HG03064 (cell line): ENCODE results near the gene HECA.

Experiments
- ATAC-seq: cut with Tn5 transposase; IDR thresholded peaks from one replicate; pipeline ENCODE4 v1.9.1; 2021; ENCODE audit warnings: low read depth; ENCODE audit not compliant: unreplicated experiment

The HECA gene

DNA sequence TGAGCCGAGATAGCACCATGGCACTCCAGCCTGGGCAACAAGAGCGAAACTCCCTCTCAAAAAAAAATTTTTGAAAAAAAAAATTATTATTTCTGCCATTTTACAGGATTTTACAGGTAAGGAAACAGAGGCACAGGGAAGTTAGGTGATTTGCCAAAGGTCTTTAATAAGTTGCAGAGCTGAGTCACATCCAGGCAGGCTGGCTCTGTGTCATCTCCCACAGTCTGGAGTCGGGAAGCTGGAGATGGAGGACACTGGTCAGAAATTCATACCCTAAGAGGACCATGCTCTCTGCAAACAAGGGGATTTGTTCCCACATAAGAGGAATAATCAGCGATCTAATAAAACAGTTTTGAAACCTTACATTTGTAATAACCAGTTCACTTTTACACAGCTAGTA, 24.1 kb downstream of the HECA start:
- ATAC-seq = no peak

DNA sequence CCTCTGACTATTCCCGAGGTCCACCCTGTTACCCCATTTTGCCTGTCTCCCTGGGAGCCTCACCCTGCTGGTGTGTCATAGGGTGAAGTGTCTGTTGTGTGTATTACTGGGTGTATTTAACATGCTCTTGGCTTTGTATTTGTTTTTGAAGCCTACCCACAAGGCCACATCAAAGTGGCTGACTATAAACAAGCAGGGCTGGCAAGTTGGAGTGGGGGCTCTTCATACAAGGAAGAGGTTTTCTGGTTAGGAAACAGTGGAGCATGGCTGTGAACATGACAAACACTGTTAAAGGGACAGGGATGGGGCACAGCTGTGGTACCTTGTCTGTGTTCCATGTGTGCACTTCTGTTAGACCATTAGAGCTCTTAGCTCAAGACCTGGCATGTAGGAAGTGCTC, 26.3 kb downstream of the HECA start:
- peak; percentile 22 for ATAC-seq

DNA sequence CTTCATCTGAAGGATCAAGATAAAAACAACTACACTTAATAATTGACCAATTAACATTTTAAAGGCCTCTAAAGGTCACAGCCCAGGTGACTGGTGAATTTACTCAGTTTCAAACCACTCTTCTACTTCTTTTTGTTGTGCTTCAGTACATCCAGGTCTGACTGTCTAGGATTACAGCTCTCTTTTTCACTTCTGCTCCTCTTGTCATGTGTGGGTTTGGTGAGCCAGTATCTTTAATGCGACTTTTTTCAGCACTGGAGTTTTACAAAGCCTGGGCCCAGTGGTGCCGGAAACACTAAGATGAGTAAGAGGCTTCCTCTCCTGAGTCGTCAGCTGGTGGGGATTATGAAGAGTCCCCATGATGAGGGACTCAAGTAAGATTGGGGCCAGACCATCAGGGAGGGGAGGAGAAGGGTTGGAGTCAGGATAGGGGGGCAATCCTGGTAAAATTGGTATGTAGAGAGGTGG, 27.0 kb downstream of the HECA start:
- ATAC-seq = peak; percentile 98

DNA sequence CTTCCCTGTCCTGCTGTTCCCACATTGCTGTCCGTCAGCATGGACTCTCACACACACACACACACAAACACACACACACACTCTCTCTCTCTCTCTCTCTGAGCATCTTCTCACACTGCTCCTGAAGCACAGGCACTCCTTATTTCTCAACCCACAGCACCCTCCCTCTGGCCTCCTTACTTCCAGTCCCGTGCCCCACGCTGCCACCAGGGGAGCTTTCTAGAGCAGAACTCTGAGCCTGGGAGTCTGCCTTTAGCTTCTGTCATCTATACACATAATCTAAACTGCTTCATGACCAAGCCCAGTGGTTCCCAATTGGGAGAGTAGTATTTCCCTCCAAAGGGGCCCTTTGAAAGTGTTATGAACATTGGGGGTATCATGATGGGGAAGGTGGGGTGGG, 29.1 kb downstream of the HECA start:
- ATAC-seq = no peak

DNA sequence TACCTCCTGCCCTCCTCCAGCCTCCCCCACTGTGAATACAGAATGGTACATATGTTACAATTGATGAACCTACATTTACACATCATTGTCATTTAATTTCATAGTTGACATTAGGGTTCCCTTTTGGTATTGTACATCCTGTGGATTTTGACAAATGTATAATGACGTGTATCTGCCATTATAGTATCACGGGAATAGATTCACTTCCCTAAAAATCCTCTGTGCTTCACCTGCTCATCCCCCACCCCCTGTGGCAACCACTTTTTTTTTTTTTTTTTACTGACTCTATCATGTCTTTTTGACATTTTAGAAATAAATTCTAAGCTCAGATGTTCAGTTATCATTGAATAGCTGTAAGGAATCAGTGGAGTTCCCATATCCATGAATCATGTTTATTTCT, 30.4 kb downstream of the HECA start:
- no peak for ATAC-seq

DNA sequence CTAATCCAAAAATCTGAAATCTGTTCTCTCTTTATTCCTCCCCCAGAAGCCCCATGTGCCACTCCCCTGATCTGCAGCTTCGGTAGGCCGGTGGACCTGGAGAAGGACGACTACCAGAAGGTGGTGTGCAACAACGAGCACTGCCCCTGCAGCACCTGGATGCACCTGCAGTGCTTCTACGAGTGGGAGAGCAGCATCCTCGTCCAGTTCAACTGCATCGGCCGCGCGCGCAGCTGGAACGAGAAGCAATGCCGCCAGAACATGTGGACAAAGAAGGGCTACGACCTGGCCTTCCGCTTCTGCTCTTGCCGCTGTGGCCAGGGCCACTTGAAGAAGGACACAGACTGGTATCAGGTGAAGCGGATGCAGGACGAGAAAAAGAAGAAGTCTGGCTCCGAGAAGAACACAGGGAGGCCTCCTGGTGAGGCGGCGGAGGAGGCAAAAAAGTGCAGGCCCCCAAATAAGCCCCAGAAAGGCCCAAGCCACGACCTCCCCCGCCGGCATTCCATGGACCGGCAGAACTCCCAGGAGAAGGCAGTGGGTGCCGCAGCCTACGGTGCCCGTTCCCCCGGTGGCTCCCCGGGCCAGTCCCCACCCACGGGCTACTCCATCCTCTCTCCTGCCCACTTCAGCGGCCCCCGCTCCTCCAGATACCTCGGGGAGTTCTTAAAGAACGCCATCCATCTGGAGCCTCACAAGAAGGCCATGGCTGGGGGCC, 31.5 kb downstream of the HECA start:
- ATAC-seq = no peak

DNA sequence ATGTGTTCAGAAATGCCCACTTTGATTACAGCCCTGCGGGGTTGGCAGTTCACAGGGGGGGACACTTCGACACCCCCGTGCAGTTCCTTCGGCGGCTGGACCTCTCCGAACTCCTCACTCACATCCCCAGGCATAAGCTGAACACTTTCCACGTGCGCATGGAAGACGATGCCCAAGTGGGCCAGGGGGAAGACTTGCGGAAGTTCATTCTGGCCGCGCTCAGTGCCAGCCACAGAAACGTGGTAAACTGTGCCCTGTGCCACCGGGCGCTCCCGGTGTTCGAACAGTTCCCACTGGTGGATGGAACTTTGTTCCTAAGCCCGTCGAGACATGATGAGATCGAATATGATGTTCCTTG, 32.1 kb downstream of the HECA start:
- no peak for ATAC-seq

DNA sequence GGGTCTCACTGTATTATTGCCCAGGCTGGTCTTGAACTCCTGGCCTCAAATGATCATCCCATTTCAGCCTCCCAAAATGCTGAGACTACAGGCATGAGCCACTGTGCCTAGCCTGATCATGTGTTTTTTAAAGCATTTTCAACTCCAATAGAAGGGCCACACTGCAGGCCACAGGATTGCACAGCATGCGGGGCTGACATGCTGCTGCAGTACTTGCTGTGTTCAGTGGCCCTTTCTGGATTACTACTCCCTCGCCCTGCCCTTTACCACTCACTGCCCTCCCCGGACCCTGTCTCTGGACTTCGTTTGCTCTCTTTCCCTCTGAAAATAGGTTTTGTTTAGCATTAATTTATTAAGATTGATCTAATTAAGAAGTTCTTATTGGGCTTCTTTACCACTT, 37.3 kb downstream of the HECA start:
- ATAC-seq = no peak

DNA sequence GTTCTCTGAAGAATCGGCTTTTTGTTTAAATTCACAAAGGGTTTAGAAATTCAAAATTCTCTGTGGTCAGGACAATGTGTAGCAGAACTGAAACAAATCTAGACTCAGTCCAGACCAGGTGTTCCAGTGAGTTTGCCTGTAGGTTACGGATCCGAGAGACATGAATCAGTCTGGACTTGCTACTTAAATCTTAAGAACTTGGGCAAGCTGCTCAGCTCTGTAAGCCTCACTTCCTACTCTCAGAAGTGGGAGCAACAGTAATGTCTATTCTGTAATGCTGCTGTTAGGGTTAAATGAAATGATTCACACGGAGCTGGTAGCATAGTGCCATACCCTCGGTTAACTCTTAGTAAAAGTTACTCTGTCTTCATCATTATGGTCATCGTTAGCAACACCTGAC, 37.7 kb downstream of the HECA start:
- no peak for ATAC-seq

DNA sequence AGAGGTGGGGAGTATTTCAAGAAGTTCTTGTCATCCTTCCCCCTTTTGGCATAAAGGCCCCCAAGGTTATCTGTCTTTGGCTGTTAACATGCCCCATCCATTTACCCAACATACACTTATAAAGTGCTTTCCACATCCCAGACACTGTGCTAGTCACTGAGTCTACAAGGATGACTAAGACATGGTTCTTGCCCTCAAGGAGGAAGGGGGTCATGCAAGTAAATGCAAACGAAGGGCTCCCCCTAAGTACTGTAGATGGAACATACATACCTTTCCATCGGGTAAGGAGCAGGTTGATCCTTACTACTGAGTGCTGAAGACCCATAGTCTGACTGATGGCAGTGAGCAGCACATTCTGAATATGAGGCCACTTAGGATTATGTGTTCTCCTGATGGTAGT, 38.3 kb downstream of the HECA start:
- no peak for ATAC-seq

DNA sequence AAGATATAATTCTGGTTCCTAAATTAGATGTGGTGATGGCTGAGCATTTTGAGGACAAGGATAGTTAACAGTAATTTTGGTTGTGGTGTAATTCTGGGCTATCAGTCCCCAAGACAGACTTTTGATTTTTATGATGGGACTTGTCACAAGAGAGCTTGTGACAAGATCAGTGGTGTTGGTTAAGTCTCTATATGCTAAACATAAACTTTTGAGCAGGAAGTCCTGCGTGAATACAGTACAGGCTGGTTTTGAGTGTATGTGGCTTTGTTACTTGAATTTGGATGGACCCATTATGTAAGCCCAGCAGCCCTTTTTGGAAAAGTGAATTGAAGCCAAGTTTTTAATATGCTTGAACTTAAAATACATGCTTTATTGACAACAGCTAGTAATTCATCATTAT, 38.9 kb downstream of the HECA start:
- no peak for ATAC-seq

DNA sequence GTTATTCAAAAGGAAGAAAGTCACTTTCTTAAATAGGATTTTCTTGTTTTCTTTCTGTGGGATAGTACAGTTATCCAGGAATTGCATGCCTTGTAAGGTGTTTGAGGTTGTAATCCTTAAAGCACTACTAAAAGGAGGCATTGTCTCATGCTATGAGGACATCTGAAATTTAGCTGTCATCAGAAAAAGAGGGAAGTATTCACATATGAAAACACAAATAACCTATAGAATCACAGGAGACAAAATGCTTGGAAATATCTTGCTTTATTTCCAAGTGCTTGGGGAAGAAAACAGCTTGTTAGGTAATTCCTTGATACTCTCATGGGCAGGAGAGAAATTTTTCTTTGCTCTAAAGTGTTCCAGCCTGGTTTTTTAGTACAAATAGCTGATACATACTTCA, 40.1 kb downstream of the HECA start:
- ATAC-seq = no peak

DNA sequence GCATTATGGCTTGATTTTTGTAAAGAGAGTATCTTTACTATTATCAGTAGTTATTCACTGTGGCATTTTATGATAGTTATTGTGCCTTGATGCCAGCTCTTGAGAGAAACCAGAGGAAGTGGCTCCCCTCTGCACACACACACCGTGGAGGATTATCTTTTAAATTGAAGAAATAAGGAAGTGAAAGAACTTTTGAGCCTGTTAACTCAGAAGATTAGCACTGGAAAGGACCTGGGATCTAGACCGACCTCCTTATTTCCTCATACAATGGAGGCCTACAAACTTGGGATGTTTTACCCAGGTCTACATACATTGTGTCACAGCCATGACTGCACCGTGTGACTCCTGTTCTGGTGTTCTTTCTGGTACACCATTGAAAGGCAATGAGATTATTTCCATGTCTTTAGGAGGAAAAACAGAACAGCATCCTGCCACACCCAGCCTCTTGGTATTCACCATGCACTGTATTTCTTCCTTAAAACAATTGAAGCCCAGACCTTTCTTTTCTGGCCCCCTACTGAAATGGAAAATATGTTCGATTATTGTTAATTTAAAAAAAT, 40.6 kb downstream of the HECA start:
- ATAC-seq = peak; percentile 66

DNA sequence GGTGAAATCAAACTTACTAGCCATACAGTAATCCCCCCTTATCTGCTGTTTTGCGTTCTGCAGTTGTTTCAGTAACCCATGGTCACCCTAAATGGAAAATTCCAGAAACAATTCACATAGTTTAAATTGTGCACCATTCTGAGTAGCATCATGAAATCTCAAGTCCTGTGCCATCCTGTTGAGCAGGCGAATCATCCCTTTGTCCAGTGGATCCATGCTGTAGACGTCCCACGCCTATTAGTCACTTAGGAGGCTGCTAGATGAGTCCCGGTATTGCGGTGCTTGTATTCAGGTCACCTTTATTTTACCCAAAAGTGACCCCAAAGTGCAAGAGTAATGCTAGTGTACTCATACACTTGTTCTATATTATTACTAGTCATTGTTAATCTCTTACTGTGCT, 46.4 kb downstream of the HECA start:
- no peak for ATAC-seq

DNA sequence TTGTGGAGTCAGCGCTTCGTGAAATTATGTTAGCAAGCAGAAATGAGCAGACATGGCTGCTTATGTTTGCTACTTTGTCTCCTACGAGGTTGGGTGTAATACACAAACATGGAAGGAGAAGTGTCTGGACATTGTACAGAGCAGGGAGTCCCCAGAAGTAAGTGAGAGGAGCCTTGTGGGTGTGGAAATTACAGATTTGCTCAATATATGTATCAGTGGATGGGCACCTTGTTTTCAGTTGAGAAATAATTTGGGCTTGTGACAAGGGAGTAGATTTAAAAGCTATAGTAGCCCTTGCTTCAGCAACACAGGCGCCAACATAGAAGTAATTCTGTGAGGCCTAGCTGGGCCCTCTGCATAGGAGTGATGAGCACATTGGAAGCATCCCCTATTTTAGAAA, 49.2 kb downstream of the HECA start:
- no peak for ATAC-seq

DNA sequence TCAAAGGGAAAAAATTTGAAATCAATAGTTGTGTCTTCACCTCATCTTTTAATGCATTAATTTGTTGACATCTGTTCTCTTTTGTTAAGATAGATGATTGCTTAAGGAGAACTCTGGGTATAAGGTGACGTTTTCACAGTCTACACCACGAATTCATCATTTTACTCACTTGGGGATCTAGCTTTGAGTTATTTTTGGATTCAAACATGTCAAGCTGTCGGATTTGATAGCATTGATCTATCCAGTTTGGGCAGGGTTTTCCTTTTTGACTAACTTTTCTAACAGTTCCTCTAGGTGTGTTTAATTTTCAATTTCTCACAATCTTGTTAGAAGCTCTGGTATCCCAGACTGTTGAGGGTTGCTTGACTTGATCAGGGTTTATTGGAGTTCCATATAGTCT, 49.6 kb downstream of the HECA start:
- ATAC-seq = no peak

DNA sequence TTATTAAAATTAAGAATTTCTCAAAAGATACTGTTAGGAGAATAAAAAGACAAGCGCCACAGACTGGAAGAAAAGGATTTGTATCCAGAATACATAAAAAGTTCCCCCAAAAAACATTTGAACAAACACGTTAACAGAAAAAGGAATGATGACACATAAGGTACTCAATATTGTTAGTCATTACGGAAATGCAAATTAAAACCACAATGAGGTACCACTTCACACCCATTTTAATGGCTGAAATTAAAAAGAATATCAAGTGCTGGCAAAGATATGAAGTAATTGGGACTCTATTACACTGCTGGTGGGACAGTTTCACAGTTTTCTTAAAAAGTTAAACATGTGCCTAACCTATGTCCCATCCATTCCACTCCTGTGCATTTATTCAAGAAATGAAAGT, 51.4 kb downstream of the HECA start:
- ATAC-seq = no peak

DNA sequence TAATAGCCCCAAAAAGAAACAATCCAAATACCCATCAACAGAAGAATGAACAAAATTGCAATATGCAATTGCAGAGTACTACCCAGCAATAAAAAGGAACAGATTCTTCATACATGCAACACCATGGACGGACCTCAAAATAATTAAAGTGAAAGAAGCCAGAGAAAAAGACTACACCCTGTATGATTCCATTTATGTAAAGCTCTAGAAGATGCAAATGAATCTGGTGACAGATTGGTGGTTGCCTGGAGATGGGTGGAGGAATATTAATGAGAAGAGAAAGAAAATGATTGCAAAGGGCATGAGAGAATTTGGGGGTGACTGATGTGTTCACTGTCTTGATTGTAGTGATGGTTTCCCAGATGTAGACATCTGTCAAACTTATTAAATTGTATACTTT, 51.8 kb downstream of the HECA start:
- ATAC-seq = no peak

DNA sequence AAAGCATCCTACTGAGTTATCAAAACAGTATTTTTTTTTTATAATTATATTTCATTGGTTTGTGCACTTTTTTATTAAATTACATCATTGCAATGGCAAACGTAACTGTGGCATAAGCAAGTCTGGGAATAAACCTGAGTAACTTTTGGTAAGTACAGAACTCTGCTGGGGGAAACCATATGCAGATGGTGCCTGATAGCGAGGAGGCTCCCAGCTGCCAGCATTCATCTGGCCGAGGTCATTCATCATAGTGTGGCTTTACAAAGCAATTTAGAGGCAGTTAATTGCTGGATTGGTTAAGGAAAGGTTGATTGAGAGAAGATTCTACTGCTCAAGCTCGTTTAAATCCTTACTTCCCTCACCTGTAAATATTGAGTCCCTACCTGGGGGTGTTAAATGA, 52.6 kb downstream of the HECA start:
- ATAC-seq = no peak

DNA sequence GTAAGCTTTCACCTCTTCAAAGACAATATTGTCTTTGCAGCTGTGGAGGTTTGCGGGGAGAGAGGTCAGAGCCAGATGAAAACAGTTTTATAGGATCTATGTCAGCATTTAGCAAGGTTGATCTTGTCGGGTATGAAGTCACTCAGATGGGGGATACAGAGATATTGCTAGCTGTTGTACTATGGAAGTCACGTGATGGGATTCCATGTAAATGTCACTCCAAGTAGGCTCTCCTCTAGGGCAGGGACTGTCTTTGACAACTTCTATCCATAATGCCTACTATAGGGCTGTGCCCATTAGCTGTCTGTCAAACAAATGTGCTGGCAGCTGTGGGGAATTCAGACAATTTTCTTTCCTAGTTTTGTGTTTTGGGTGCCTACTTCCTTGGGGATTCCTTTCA, 54.8 kb downstream of the HECA start:
- no peak for ATAC-seq

DNA sequence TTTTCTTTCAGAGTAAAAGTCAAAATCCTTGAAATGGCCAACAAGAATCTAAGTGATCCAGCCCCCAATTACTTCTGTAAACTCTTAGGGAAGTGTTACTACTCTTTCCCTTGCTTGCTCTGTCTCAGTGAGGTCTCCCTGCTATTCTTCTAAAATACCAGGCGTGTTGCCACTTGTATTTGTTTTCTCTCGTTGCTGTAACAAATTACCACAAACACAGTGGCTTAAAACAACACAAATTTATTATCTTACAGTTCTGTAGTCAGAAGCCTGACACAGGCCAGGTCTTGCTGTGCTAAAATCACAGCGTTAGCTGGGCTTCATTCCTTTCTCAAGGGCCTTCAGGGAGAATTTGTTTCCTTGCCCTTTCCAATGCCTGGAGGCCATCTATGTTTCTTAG, 59.9 kb downstream of the HECA start:
- ATAC-seq = no peak

DNA sequence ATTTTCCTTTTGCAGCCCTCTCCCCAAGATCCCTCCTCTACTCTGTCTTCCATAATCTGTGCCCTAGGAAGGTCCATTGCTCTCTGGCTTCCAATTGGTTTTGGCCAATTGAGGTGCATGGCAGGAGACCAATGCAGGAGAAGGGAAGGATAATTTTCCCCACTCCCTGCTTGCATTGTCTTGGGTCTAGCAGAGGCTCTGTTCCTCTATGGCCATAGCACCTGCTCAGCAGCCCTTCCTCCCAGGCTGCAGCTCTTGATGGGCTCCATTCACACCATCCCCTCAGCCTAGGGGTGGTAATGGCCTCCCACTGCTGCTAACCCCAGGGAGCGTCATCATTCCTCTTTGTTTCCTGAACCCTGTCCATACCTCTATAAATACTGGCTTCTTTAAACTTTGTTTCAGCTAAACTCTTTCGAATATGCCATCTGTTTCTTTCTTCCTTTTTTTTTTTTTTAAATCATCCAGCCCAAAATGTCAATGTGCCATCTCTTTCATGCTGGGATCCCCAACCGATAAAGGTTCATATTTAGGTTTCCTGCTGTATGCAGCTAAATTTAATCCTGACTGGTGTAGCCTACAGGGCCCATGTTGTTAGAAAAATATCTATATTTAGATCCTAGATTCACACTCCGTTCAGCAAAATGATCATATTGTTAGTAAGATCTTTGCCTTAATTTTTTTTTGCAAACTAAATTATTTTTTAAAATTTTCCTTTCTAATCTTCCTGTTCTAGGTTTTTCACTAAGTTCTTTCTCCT, 63.8 kb downstream of the HECA start:
- no peak for ATAC-seq
